Nephron (organoid): ENCODE results near the gene HDLBP.
"Not testable (repeated sequence)": the region's sequence is repeated elsewhere in the genome, so short reads cannot be mapped to it uniquely, and the experiment has no call there.

Experiments
- H3K27ac Mint-ChIP-seq, 3 experiments: 2 replicates each; pipeline ENCODE4 v1.8.0; 2020; ENCODE audit warnings: mixed read lengths in 3 of 3, mild to moderate bottlenecking in 2 of 3, moderate library complexity in 1 of 3
- H3K27me3 Mint-ChIP-seq: 2 replicates; pipeline ENCODE4 v1.8.0; 2021; ENCODE audit warnings: low read depth, mild to moderate bottlenecking, moderate library complexity, mixed read lengths
- H3K36me3 Mint-ChIP-seq: 2 replicates; pipeline ENCODE4 v1.8.0; 2020; ENCODE audit warnings: low read depth, mixed read lengths
- H3K4me1 Mint-ChIP-seq: 2 replicates; pipeline ENCODE4 v1.8.0; 2020; ENCODE audit warnings: mixed read lengths
- H3K4me3 Mint-ChIP-seq, 3 experiments: 2 replicates each; pipeline ENCODE4 v1.8.0; 2020; ENCODE audit warnings: mild to moderate bottlenecking in 3 of 3, mixed read lengths in 3 of 3, moderate library complexity in 2 of 3
- H3K9me3 Mint-ChIP-seq: 2 replicates; pipeline ENCODE4 v1.8.0; 2020; ENCODE audit warnings: mixed read lengths
- CTCF ChIP-seq, 3 experiments: fragments of 200-600 bp; sonication (generic); IDR thresholded peaks; one replicate each; pipeline ENCODE4 v1.5.0; 2021; ENCODE audit warnings: antibody characterized with exemption in 3 of 3; ENCODE audit not compliant: unreplicated experiment in 3 of 3

HDLBP gene

DNA sequence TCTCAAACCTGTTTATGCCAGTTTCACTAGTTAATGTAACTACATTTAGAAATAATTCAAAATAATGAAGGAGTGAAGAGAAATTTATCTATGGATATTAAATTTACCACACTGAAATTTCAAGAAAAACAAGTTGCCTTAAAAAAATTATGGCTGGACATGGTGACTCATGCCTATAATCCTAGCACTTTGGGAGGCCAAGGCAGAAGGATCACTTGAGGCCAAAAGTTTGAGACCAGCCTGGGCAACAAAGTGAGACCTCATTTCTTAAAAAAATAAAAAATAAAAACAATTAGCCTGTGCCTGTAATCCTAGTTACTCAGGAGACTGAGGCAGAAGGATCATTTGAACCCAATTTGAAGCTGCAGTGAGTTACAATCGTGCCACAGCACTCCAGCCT, 29.9 kb downstream of the HDLBP start:
- TF ChIP-seq CTCF (IDR thresholded peaks at IDR 0.05; ENCODE audit: unreplicated experiment in 3 of 3): no peak
- Mint-ChIP-seq H3K4me3 (no peak overlapping the region), H3K9me3 (no peaks in the 10 kb centered on the region), H3K27me3 (no peaks in the 10 kb centered on the region), H3K36me3 (peaks cover 8% of the 10 kb centered on the region), H3K4me1 (no peaks in the 10 kb centered on the region), H3K27ac (no peak overlapping the region)

DNA sequence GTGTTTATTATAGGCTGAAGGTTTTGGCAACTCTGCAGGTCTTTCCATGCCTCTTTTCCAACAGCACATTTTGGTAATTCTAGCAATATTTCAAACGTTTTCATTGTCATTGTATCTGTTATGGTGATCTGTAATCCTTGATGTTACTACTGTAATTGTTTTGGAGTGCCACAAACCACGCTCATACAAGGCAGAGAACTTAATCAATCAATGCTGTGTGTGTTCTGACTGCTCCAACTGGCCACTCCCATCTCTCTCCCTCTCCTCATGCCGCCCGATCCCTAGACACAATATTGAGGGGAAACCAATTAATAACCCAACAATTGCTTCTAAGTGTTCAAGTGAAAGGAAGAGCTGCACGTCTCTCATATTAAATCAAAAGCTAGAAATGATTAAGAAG, 32.9 kb downstream of the HDLBP start:
- Mint-ChIP-seq H3K27ac (peak overlapping the region in 1 of 3 experiments; percentile 2), H3K9me3 (no peaks in the 10 kb centered on the region)

GRCh38 chr2:241280291-241280690, 35.2 kb downstream of the HDLBP start:
- Mint-ChIP-seq H3K4me1 (no peaks in the 10 kb centered on the region), H3K27me3 (no peaks in the 10 kb centered on the region), H3K4me3 (no peak overlapping the region), H3K36me3 (peaks cover 23% of the 10 kb centered on the region), H3K9me3 (peaks cover 9% of the 10 kb centered on the region), H3K27ac (no peak overlapping the region)
- no peak for TF ChIP-seq CTCF (IDR thresholded peaks at IDR 0.05; ENCODE audit: unreplicated experiment in 3 of 3)

More for the DNA sequence above, 32.9 kb downstream of the HDLBP start:
- no peaks in the 10 kb centered on the region for H3K27me3 Mint-ChIP-seq
- peaks cover 8% of the 10 kb centered on the region for H3K36me3 Mint-ChIP-seq
- TF ChIP-seq CTCF (IDR thresholded peaks at IDR 0.05; ENCODE audit: unreplicated experiment in 3 of 3): no peak
- H3K4me1 Mint-ChIP-seq: no peaks in the 10 kb centered on the region
- H3K4me3 Mint-ChIP-seq: no peak overlapping the region

- Mint-ChIP-seq H3K4me1 (no peaks in the 10 kb centered on the region), H3K27me3 (no peaks in the 10 kb centered on the region), H3K36me3 (peaks cover 27% of the 10 kb centered on the region), H3K9me3 (peaks cover 12% of the 10 kb centered on the region), H3K4me3 (no peak overlapping the region), H3K27ac (peak overlapping the region in 1 of 3 experiments; percentile 70)
- TF ChIP-seq CTCF (IDR thresholded peaks at IDR 0.05; ENCODE audit: unreplicated experiment in 3 of 3): no peak
Measured at GRCh38 chr2:241279828-241280227, 35.6 kb downstream of the HDLBP start.

DNA sequence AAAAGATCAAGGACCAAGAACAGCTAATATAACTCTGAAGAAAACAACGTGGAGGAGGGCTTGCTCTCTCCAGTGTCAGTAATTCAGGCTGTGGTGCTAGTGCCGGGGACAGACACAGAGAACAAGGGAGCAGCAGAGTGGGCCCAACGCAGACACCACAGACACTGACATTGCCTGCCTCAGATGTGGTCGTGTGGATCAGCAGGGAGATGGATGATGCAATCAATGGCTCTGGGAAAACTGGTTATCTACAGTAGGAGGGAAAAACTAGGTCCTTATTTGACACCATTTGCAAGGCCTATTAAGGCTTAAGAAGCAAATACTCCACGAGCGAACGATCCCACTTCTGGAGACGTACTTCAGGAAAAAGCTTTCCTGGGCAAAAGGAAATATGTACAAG, 36.1 kb downstream of the HDLBP start:
- Mint-ChIP-seq H3K27ac (peak overlapping the region in 2 of 3 experiments; percentile 8 to 70), H3K9me3 (peaks cover 12% of the 10 kb centered on the region), H3K4me1 (no peaks in the 10 kb centered on the region), H3K4me3 (no peak overlapping the region), H3K36me3 (peaks cover 30% of the 10 kb centered on the region), H3K27me3 (no peaks in the 10 kb centered on the region)
- TF ChIP-seq CTCF (IDR thresholded peaks at IDR 0.05; ENCODE audit: unreplicated experiment in 3 of 3): no peak

DNA sequence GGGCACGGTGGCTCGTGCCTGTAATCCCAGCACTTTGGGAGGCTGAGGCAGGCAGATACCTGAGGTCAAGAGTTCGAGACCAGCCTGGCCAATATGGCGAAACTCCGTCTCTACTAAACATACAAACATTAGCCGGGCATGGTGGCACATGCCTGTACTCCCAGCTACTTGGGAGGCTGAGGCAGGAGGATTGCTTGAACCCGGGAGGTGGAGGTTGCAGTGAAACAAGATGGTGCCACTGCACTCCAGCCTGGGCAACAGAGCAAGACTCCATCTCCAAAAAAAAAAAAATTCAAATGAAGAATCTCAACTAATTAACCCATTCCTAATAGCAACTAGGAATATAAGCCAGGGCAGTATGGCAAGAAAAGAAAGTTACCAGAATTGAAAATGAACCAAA, 37.2 kb downstream of the HDLBP start:
- Mint-ChIP-seq H3K9me3 (peaks cover 12% of the 10 kb centered on the region), H3K36me3 (peaks cover 34% of the 10 kb centered on the region)
- not testable (repeated sequence) for H3K4me3 Mint-ChIP-seq, H3K27ac Mint-ChIP-seq, H3K27me3 Mint-ChIP-seq, H3K4me1 Mint-ChIP-seq
